ENCODE data around the gene ADGRL4. TPM values are rescaled to one million over a fixed set of nuclear protein-coding genes. Genes with fewer than 3 reads are reported as not detected.

ADGRL4 gene
- total RNA-seq, 1 experiment from 2014 or later, result not detected

- no peaks in the 10 kb centered on the region for H3K36me3 ChIP-seq (ENCODE audit: control insufficient read depth, insufficient read depth, low read length)
- H3K9me3 ChIP-seq (ENCODE audit: control insufficient read depth, insufficient read depth, low read depth, low read length), result peaks cover 3% of the 10 kb centered on the region; the same call in 1 of the 2 replicates
- H3K27me3 ChIP-seq (ENCODE audit: control insufficient read depth, insufficient read depth, low read length), result no peaks in the 10 kb centered on the region
- intact Hi-C loops (cut with micrococcal nuclease; ENCODE audit: unreplicated experiment), result no loop called here
- TF ChIP-seq POLR2AphosphoS5 (IDR thresholded peaks at IDR 0.05; ENCODE audit: low read depth, low read length), result no peak
- TF ChIP-seq, protein P1, sequence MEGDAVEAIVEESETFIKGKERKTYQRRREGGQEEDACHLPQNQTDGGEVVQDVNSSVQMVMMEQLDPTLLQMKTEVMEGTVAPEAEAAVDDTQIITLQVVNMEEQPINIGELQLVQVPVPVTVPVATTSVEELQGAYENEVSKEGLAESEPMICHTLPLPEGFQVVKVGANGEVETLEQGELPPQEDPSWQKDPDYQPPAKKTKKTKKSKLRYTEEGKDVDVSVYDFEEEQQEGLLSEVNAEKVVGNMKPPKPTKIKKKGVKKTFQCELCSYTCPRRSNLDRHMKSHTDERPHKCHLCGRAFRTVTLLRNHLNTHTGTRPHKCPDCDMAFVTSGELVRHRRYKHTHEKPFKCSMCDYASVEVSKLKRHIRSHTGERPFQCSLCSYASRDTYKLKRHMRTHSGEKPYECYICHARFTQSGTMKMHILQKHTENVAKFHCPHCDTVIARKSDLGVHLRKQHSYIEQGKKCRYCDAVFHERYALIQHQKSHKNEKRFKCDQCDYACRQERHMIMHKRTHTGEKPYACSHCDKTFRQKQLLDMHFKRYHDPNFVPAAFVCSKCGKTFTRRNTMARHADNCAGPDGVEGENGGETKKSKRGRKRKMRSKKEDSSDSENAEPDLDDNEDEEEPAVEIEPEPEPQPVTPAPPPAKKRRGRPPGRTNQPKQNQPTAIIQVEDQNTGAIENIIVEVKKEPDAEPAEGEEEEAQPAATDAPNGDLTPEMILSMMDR (IDR thresholded peaks at IDR 0.05), result no peak
- TF ChIP-seq, protein P2, sequence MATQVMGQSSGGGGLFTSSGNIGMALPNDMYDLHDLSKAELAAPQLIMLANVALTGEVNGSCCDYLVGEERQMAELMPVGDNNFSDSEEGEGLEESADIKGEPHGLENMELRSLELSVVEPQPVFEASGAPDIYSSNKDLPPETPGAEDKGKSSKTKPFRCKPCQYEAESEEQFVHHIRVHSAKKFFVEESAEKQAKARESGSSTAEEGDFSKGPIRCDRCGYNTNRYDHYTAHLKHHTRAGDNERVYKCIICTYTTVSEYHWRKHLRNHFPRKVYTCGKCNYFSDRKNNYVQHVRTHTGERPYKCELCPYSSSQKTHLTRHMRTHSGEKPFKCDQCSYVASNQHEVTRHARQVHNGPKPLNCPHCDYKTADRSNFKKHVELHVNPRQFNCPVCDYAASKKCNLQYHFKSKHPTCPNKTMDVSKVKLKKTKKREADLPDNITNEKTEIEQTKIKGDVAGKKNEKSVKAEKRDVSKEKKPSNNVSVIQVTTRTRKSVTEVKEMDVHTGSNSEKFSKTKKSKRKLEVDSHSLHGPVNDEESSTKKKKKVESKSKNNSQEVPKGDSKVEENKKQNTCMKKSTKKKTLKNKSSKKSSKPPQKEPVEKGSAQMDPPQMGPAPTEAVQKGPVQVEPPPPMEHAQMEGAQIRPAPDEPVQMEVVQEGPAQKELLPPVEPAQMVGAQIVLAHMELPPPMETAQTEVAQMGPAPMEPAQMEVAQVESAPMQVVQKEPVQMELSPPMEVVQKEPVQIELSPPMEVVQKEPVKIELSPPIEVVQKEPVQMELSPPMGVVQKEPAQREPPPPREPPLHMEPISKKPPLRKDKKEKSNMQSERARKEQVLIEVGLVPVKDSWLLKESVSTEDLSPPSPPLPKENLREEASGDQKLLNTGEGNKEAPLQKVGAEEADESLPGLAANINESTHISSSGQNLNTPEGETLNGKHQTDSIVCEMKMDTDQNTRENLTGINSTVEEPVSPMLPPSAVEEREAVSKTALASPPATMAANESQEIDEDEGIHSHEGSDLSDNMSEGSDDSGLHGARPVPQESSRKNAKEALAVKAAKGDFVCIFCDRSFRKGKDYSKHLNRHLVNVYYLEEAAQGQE (IDR thresholded peaks at IDR 0.05; ENCODE audit: insufficient read depth in 1 of 2, low read depth in 2 of 2, low read length in 1 of 2), result no peak
- TF ChIP-seq TCF7L2 (IDR thresholded peaks at IDR 0.05; ENCODE audit: low read depth, low read length), result no peak
- no peak for TF ChIP-seq SIN3A (IDR thresholded peaks at IDR 0.05; ENCODE audit: borderline replicate concordance, insufficient read depth, low read depth, low read length)
- no peak overlapping the region for H3K27ac ChIP-seq (ENCODE audit: low read length)
- no TSS peak for BruUV-seq (replicated peaks)
- in situ Hi-C loops (cut with HindIII; ENCODE audit: low pct_unique_long_range_greater_than_20kb, low sequenced_read_pairs), result no loop called here
- ChIA-PET POLR2A (no interaction called here), CTCF (no interaction called here)
- DNase-seq (ENCODE audit: low read depth, low spot score) (no peak), ATAC-seq (no peak)
- H3K4me1 ChIP-seq (ENCODE audit: control insufficient read depth, insufficient read depth, low read length), result no peaks in the 10 kb centered on the region
- no peak overlapping the region for H3K4me3 ChIP-seq (ENCODE audit: low read depth in 2 of 2, low read length in 2 of 2)
Measured at GRCh38 chr1:78913950-78914349, 92.6 kb downstream of the ADGRL4 start.

GRCh38 chr1:78911956-78912880, 94.3 kb downstream of the ADGRL4 start:
- TF ChIP-seq, protein P1 (IDR thresholded peaks at IDR 0.05), result no peak
- Histone ChIP-seq H3K27ac (ENCODE audit: low read length) (no peak overlapping the region), H3K27me3 (ENCODE audit: control insufficient read depth, insufficient read depth, low read length) (no peaks in the 10 kb centered on the region), H3K4me1 (ENCODE audit: control insufficient read depth, insufficient read depth, low read length) (no peaks in the 10 kb centered on the region), H3K9me3 (ENCODE audit: control insufficient read depth, insufficient read depth, low read depth, low read length) (peaks cover 3% of the 10 kb centered on the region; the same call in 1 of the 2 replicates), H3K36me3 (ENCODE audit: control insufficient read depth, insufficient read depth, low read length) (no peaks in the 10 kb centered on the region), H3K4me3 (ENCODE audit: low read depth in 2 of 2, low read length in 2 of 2) (no peak overlapping the region)
- intact Hi-C loops (cut with micrococcal nuclease; ENCODE audit: unreplicated experiment), result no loop called here
- in situ Hi-C loops (cut with HindIII; ENCODE audit: low pct_unique_long_range_greater_than_20kb, low sequenced_read_pairs), result no loop called here
- POLR2A ChIA-PET, result no interaction called here
- ATAC-seq (no peak), DNase-seq (ENCODE audit: low read depth, low spot score) (no peak)
- CTCF ChIA-PET, result no interaction called here
- BruUV-seq (replicated peaks), result no TSS peak
